ENCODE data around the gene BPIFA1. TPM values are rescaled to one million over a fixed set of nuclear protein-coding genes. Genes with fewer than 3 reads are reported as not detected.

BPIFA1 gene
- total RNA-seq, 1 donor from 2014 or later, result not detected

- H3K4me2 ChIP-seq (ENCODE audit: low read length), result no peak overlapping the region
- H4K20me1 ChIP-seq (ENCODE audit: insufficient read depth, low read length), result no peaks in the 10 kb centered on the region
- no peak overlapping the region for H3K27ac Mint-ChIP-seq (ENCODE audit: unreplicated experiment)
- no peaks in the 10 kb centered on the region for H3K9me3 ChIP-seq (ENCODE audit: insufficient read depth, low read depth, low read length)
- no peak overlapping the region for H2AFZ ChIP-seq (ENCODE audit: low read depth, low read length)
- no peaks in the 10 kb centered on the region for H3K36me3 ChIP-seq (ENCODE audit: insufficient read depth, low read length)
- no peak overlapping the region for H3K4me3 ChIP-seq (ENCODE audit: insufficient read depth, low read depth, low read length)
- no peaks in the 10 kb centered on the region for H3K79me2 ChIP-seq (ENCODE audit: insufficient read depth, low read length)
- no peak overlapping the region for H3K27ac ChIP-seq (ENCODE audit: low read depth, low read length)
- no peak for FAIRE-seq
- no peak overlapping the region for H3K4me3 Mint-ChIP-seq (ENCODE audit: unreplicated experiment)
- no peaks in the 10 kb centered on the region for H3K36me3 Mint-ChIP-seq (ENCODE audit: low read depth, unreplicated experiment)
- H3K9ac ChIP-seq (ENCODE audit: low read length), result no peak overlapping the region
- DNase-seq (ENCODE audit: low read depth), result no peak
- H3K4me1 ChIP-seq (ENCODE audit: insufficient read depth, low read length), result no peaks in the 10 kb centered on the region
- H3K4me1 Mint-ChIP-seq (ENCODE audit: low read depth, unreplicated experiment), result no peaks in the 10 kb centered on the region
- TF ChIP-seq EZH2 (IDR thresholded peaks at IDR 0.05; ENCODE audit: insufficient read depth, low read length), result no peak
- TF ChIP-seq CTCF (IDR thresholded peaks at IDR 0.05; ENCODE audit: insufficient read depth, low read depth, low read length), result no peak
- peaks cover 58% of the 10 kb centered on the region for H3K27me3 Mint-ChIP-seq (ENCODE audit: low read depth, unreplicated experiment)
- H3K9me3 Mint-ChIP-seq (ENCODE audit: unreplicated experiment), result no peaks in the 10 kb centered on the region
- peaks cover 7% of the 10 kb centered on the region for H3K27me3 ChIP-seq (ENCODE audit: insufficient read depth, low read length)
Measured at GRCh38 chr20:33281550-33282146, 45.9 kb downstream of the BPIFA1 start.

GRCh38 chr20:33282196-33282934 lies 46.6 kb downstream of the BPIFA1 start:
- Mint-ChIP-seq H3K4me1 (ENCODE audit: low read depth, unreplicated experiment) (no peaks in the 10 kb centered on the region), H3K4me3 (ENCODE audit: unreplicated experiment) (no peak overlapping the region), H3K36me3 (ENCODE audit: low read depth, unreplicated experiment) (no peaks in the 10 kb centered on the region), H3K9me3 (ENCODE audit: unreplicated experiment) (no peaks in the 10 kb centered on the region), H3K27me3 (ENCODE audit: low read depth, unreplicated experiment) (peaks cover 65% of the 10 kb centered on the region), H3K27ac (ENCODE audit: unreplicated experiment) (no peak overlapping the region)
- Histone ChIP-seq H3K9me3 (ENCODE audit: insufficient read depth, low read depth, low read length) (no peaks in the 10 kb centered on the region), H3K27me3 (ENCODE audit: insufficient read depth, low read length) (peaks cover 10% of the 10 kb centered on the region), H3K4me3 (ENCODE audit: insufficient read depth, low read depth, low read length) (no peak overlapping the region), H3K4me1 (ENCODE audit: insufficient read depth, low read length) (no peaks in the 10 kb centered on the region), H3K9ac (ENCODE audit: low read length) (no peak overlapping the region), H3K27ac (ENCODE audit: low read depth, low read length) (no peak overlapping the region), H3K36me3 (ENCODE audit: insufficient read depth, low read length) (no peaks in the 10 kb centered on the region), H3K4me2 (ENCODE audit: low read length) (no peak overlapping the region), H3K79me2 (ENCODE audit: insufficient read depth, low read length) (no peaks in the 10 kb centered on the region), H2AFZ (ENCODE audit: low read depth, low read length) (no peak overlapping the region), H4K20me1 (ENCODE audit: insufficient read depth, low read length) (no peaks in the 10 kb centered on the region)
- DNase-seq (ENCODE audit: low read depth) (no peak), FAIRE-seq (no peak)
- no peak for TF ChIP-seq EZH2 (IDR thresholded peaks at IDR 0.05; ENCODE audit: insufficient read depth, low read length)
- TF ChIP-seq CTCF (IDR thresholded peaks at IDR 0.05; ENCODE audit: insufficient read depth, low read depth, low read length), result no peak

All from astrocyte (in vitro differentiated cells and primary cell).